Memory B cell (primary cell): ENCODE data around the gene TCEA2.

Experiments used
- ATAC-seq: fragments of 150-1000 bp; cut with Tn5 transposase; 2 replicates; pipeline ENCODE4 v1.10.0; 2021; ENCODE audit warnings: low read depth, mild to moderate bottlenecking, moderate library complexity
- DNase-seq, 2 donors: peaks; one replicate each; pipeline ENCODE4 v3.0.0; 2022; ENCODE audit warnings: low spot score in 2 of 2
- H3K27ac Mint-ChIP-seq: one replicate; pipeline ENCODE4 v1.8.0; 2022; ENCODE audit warnings: mild to moderate bottlenecking, moderate library complexity, mixed read lengths
- H3K27me3 Mint-ChIP-seq: one replicate; pipeline ENCODE4 v1.8.0; 2022; ENCODE audit warnings: mixed read lengths
- H3K36me3 Mint-ChIP-seq: one replicate; pipeline ENCODE4 v1.8.0; 2022; ENCODE audit warnings: mild to moderate bottlenecking, mixed read lengths
- H3K4me1 Mint-ChIP-seq: one replicate; pipeline ENCODE4 v1.8.0; 2022; ENCODE audit warnings: mixed read lengths
- H3K4me3 Mint-ChIP-seq: one replicate; pipeline ENCODE4 v1.8.0; 2022; ENCODE audit warnings: mild to moderate bottlenecking, moderate library complexity, mixed read lengths
- H3K9me3 Mint-ChIP-seq: one replicate; pipeline ENCODE4 v1.8.0; 2022; ENCODE audit warnings: mixed read lengths

TCEA2 gene

GRCh38 chr20:64058536-64058935 lies 4.5 kb upstream of the TCEA2 start:
- Mint-ChIP-seq H3K27ac (peak overlapping the region; percentile 82), H3K4me3 (peak overlapping the region; percentile 56), H3K4me1 (peaks cover 21% of the 10 kb centered on the region), H3K9me3 (no peaks in the 10 kb centered on the region), H3K36me3 (peaks cover 3% of the 10 kb centered on the region), H3K27me3 (peaks cover 9% of the 10 kb centered on the region)
- no peak for DNase-seq
- ATAC-seq = peak; percentile 11

GRCh38 chr20:64062276-64062595 lies 762 bp upstream of the TCEA2 start:
- Mint-ChIP-seq H3K36me3 (no peaks in the 10 kb centered on the region), H3K9me3 (no peaks in the 10 kb centered on the region), H3K27me3 (no peaks in the 10 kb centered on the region), H3K4me3 (peak overlapping the region; percentile 19), H3K4me1 (peaks cover 45% of the 10 kb centered on the region), H3K27ac (no peak overlapping the region)
- no peak for DNase-seq
- no peak for ATAC-seq

GRCh38 chr20:64063389-64064144 lies 569 bp downstream of the TCEA2 start:
- no peak for DNase-seq
- H3K27ac Mint-ChIP-seq = peak overlapping the region; percentile 86
- peaks cover 39% of the 10 kb centered on the region for H3K4me1 Mint-ChIP-seq
- H3K36me3 Mint-ChIP-seq = no peaks in the 10 kb centered on the region
- no peaks in the 10 kb centered on the region for H3K9me3 Mint-ChIP-seq
- no peak for ATAC-seq
- no peaks in the 10 kb centered on the region for H3K27me3 Mint-ChIP-seq
- peak overlapping the region; percentile 90 for H3K4me3 Mint-ChIP-seq

GRCh38 chr20:64064145-64064698 lies 1.2 kb downstream of the TCEA2 start:
- Mint-ChIP-seq H3K4me1 (peaks cover 38% of the 10 kb centered on the region), H3K9me3 (no peaks in the 10 kb centered on the region), H3K27ac (peak overlapping the region; percentile 86), H3K4me3 (peak overlapping the region; percentile 90), H3K36me3 (no peaks in the 10 kb centered on the region), H3K27me3 (no peaks in the 10 kb centered on the region)
- DNase-seq (no peak), ATAC-seq (no peak)

GRCh38 chr20:64065062-64065973 lies 2.3 kb downstream of the TCEA2 start:
- ATAC-seq (peak; percentile 23), DNase-seq (no peak)
- peak overlapping the region; percentile 88 for H3K27ac Mint-ChIP-seq
- no peaks in the 10 kb centered on the region for H3K9me3 Mint-ChIP-seq
- peaks cover 37% of the 10 kb centered on the region for H3K4me1 Mint-ChIP-seq
- no peaks in the 10 kb centered on the region for H3K27me3 Mint-ChIP-seq
- no peaks in the 10 kb centered on the region for H3K36me3 Mint-ChIP-seq
- peak overlapping the region; percentile 48 for H3K4me3 Mint-ChIP-seq

- Mint-ChIP-seq H3K27ac (peak overlapping the region; percentile 88), H3K9me3 (no peaks in the 10 kb centered on the region), H3K4me3 (peak overlapping the region; percentile 44), H3K27me3 (no peaks in the 10 kb centered on the region), H3K36me3 (no peaks in the 10 kb centered on the region), H3K4me1 (peaks cover 41% of the 10 kb centered on the region)
- ATAC-seq = peak; percentile 66
- DNase-seq = peak in 1 of 2 donors; percentile 64
Observed at GRCh38 chr20:64065974-64066343, 3.0 kb downstream of the TCEA2 start.

- Mint-ChIP-seq H3K27me3 (no peaks in the 10 kb centered on the region), H3K4me3 (no peak overlapping the region), H3K9me3 (no peaks in the 10 kb centered on the region), H3K36me3 (no peaks in the 10 kb centered on the region), H3K27ac (peak overlapping the region; percentile 77), H3K4me1 (peaks cover 46% of the 10 kb centered on the region)
- no peak for ATAC-seq
- no peak for DNase-seq
Observed at GRCh38 chr20:64067005-64067632, 4.1 kb downstream of the TCEA2 start.

- Mint-ChIP-seq H3K9me3 (no peaks in the 10 kb centered on the region), H3K27me3 (no peaks in the 10 kb centered on the region), H3K4me1 (peaks cover 50% of the 10 kb centered on the region), H3K27ac (peak overlapping the region; percentile 55), H3K36me3 (peaks cover 2% of the 10 kb centered on the region), H3K4me3 (no peak overlapping the region)
- DNase-seq (no peak), ATAC-seq (no peak)
Observed at GRCh38 chr20:64067733-64068307, 4.8 kb downstream of the TCEA2 start.

- Mint-ChIP-seq H3K27me3 (no peaks in the 10 kb centered on the region), H3K4me1 (peaks cover 49% of the 10 kb centered on the region), H3K9me3 (no peaks in the 10 kb centered on the region), H3K4me3 (no peak overlapping the region), H3K36me3 (peaks cover 2% of the 10 kb centered on the region), H3K27ac (no peak overlapping the region)
- ATAC-seq (no peak), DNase-seq (no peak)
Observed at GRCh38 chr20:64068386-64069208, 5.6 kb downstream of the TCEA2 start.

GRCh38 chr20:64069209-64069613 lies 6.2 kb downstream of the TCEA2 start:
- ATAC-seq (no peak), DNase-seq (no peak)
- Mint-ChIP-seq H3K27ac (no peak overlapping the region), H3K27me3 (no peaks in the 10 kb centered on the region), H3K36me3 (peaks cover 2% of the 10 kb centered on the region), H3K4me3 (no peak overlapping the region), H3K4me1 (peaks cover 44% of the 10 kb centered on the region), H3K9me3 (no peaks in the 10 kb centered on the region)

- ATAC-seq = no peak
- peaks cover 45% of the 10 kb centered on the region for H3K4me1 Mint-ChIP-seq
- H3K9me3 Mint-ChIP-seq = no peaks in the 10 kb centered on the region
- H3K27ac Mint-ChIP-seq = no peak overlapping the region
- H3K4me3 Mint-ChIP-seq = no peak overlapping the region
- no peak for DNase-seq
- H3K36me3 Mint-ChIP-seq = peaks cover 3% of the 10 kb centered on the region
- H3K27me3 Mint-ChIP-seq = no peaks in the 10 kb centered on the region
Observed at GRCh38 chr20:64069614-64070243, 6.7 kb downstream of the TCEA2 start.

GRCh38 chr20:64070244-64070993 lies 7.4 kb downstream of the TCEA2 start:
- no peak overlapping the region for H3K4me3 Mint-ChIP-seq
- H3K4me1 Mint-ChIP-seq = peaks cover 40% of the 10 kb centered on the region
- DNase-seq (no peak), ATAC-seq (no peak)
- H3K9me3 Mint-ChIP-seq = no peaks in the 10 kb centered on the region
- H3K36me3 Mint-ChIP-seq = peaks cover 6% of the 10 kb centered on the region
- H3K27me3 Mint-ChIP-seq = no peaks in the 10 kb centered on the region
- H3K27ac Mint-ChIP-seq = no peak overlapping the region
